Raji (cell line): ENCODE measurements around the gene GDF10.

Experiments used
- POLR2A ChIP-seq: IDR thresholded peaks from 2 replicates; pipeline ENCODE4 v1.6.1; 2011; ENCODE audit warnings: low read depth, low read length, control low read depth; ENCODE audit not compliant: insufficient read depth

The GDF10 gene

GRCh38 chr10:47262606-47263533 is 37.1 kb upstream of the GDF10 start:
- no peak for TF ChIP-seq POLR2A

DNA sequence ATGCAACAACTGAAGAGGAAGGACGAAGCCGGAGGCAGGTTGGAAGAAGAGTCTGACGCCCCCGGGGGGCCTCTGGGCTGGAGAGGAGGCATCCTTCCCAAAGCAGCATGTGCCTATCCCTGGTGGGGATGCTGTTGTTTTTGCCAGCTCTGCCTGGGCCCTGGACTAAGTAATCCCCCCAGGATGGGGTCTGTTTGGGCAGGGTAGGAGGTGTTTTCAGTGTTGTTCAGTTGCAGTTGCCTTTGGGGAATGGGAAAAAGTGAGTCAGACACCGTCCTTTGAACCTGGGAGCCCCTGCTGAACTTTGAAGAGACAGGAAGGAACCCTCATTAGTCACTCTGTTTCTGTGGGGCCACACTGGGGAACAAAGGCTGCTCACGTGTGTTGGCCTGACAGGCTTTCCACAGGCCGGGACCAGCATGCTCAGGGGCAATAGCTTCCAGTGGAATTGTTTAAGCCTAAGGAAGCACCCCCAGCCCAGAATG is 35.2 kb upstream of the GDF10 start:
- no peak for TF ChIP-seq POLR2A

DNA sequence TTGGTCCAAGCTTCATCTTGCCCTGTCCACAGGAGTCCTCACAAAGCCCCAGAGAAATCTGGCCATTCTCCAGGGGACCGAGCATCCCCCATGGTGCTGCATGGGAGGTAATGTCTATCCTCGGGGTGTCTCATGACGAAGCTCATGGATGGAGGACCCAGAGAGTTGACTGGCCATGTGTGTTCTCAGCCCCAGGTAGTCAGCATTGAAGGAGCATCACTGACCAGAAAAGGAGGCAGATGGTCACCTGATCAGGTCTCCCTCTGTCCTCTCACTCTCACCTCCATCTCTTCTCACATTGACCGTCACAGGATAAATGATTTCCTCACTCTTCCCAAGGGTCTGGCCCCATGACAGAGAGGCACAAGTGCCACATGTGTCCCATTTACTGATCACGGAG is 33.4 kb upstream of the GDF10 start:
- no peak for TF ChIP-seq POLR2A

DNA sequence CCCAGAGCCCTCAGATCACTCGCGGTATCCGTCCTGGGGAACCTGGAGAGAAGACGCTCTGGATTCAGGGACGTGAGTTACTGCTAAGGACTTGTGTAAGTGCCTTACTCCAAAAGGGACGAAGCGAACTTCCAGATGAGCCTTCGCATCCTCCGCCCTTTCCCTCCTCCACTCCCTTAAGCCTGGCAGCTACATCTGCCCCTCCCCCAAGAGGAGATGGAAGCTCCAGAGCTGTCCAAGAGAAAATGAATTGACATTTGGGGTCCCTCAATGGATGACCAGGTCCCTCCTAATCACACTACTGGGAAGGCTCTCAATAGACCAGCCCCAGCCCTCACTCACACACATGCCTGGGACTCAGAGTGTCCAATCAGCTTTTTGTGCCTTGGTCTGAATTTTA is 31.3 kb upstream of the GDF10 start:
- no peak for TF ChIP-seq POLR2A

DNA sequence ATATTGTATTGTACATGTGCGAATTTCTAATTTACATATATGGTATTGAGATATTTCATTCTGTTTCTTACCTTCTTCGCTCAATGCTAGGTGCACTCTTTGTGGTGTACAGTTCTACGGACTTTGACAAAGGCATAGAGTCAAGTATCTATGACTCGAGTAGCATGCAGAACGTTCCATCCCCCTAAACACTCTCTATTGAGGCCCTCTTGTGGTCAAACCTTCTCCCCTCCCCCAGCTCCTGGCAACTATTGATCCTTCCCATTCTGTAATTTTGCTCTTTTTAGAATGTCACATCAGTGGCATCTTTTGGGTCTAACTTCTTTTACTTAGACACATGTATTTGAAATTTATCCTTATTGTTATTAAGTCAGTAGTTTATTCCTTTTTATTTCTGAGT is 30.7 kb upstream of the GDF10 start:
- TF ChIP-seq POLR2A, result no peak

DNA sequence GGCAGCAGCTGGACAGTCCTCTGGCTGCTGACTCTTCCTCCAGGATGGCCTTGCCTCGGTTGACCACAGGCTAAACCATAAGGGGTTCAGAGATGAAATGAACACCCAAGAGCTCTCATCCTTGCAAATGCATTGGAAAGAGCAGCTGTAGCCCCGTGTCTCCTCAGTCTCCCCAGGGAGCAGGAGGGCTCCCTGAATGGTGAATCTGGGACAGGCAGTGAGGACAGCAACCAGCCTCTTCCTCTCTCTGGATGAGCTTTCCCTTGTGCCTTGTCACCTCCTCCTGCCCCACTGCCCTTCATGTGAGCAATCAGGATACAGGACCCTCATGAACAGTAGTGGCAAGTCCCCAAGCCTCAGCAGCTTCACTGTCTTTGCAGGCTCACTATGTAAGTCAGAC is 23.9 kb upstream of the GDF10 start:
- TF ChIP-seq POLR2A, result no peak

GRCh38 chr10:47276576-47277351 is 23.2 kb upstream of the GDF10 start:
- no peak for TF ChIP-seq POLR2A

GRCh38 chr10:47277352-47278151 is 22.4 kb upstream of the GDF10 start:
- no peak for TF ChIP-seq POLR2A

- TF ChIP-seq POLR2A, result no peak
Measured at GRCh38 chr10:47278152-47278473, 21.9 kb upstream of the GDF10 start.

DNA sequence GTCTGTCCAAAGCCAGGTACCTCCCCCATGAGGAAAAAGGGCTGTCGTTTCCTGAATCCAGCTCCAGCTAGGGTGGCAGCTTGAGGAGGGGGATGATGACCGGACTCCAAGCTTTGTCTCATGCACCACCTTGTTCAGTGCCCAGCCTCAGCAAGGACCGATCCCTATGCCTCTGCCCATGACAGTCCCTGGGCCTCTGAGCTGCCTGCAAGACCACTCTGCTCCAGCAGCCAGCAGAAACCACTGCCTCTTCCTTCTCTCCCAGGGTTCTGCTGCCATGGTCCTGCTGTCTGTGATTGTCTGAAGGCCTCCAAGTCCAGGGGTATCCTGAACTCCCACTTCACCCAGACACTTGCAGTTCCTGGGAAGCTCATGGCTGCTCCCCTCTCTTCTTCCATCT is 21.3 kb upstream of the GDF10 start:
- no peak for TF ChIP-seq POLR2A

DNA sequence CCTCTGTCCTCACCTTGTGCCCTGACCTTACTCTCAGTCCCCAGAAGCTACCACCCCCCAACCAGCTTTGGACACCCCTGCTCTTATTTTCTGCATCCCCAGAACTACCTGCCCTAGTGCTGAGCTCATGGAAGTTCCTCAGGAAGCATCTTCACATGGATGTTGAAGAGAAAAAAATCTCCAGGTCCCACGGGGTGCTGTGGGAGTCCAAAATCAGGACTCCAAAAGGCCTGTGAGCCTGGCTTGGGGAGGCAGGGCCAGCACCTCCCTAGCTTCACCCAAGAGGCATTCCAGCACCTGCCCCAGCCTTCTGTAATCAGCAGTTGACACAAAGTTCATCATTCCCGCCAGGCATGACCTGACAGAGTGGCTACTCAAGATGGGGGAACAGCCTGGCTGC is 20.7 kb upstream of the GDF10 start:
- no peak for TF ChIP-seq POLR2A

- no peak for TF ChIP-seq POLR2A
Measured at GRCh38 chr10:47282005-47282656, 17.9 kb upstream of the GDF10 start.

DNA sequence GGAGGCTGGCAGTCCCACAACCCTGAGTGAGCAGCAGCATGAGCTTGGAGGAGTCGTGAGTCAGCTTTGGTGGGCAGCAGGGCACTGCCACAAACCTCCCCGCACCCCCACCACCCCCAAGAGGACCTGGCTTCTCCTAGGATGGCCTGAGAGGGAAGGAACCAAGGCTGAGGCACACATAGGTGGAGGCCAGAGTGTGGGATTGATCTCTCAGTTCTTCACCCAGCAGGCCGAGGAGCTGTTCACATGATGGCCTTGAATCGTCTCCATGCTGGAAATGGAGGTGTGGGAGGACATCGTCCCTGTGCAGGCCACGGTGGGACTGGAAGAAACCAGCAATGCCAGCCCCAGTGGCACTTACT is 17.4 kb upstream of the GDF10 start:
- no peak for TF ChIP-seq POLR2A

GRCh38 chr10:47283101-47283630 is 16.8 kb upstream of the GDF10 start:
- no peak for TF ChIP-seq POLR2A

DNA sequence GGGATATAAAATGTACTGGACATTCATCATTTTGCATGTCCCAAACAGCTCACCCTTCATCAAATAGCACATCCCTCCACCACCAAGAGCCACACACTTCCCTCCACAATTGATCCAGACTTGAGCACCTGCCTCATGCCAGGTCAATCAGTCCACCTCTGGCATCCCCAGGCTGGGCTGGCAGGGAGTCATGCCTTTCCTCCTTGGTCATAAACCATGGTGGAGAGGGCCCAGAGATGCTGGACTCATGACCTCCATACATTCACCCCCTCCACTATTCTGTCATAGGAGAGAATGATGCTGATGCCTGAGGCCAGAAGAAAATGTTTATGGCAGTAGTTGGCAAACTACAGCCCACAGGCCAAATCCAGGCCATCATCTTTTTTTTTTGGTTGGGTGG is 16.1 kb upstream of the GDF10 start:
- TF ChIP-seq POLR2A, result no peak
